GM23338 (cell line): ENCODE data around the gene GET3. TPM values are rescaled to one million over a fixed set of nuclear protein-coding genes. Genes with fewer than 3 reads are reported as not detected.

Experiments
- ATAC-seq: fragments of 200-7000 bp; cut with Tn5 transposase; 3 replicates; pipeline ENCODE4 v1.9.1; 2020
- DNase-seq: peaks from one replicate; pipeline ENCODE4 v3.0.0-alpha.2; 2015; ENCODE audit warnings: low spot score
- H2AFZ ChIP-seq: fragments of 200-600 bp; sonication (generic); 2 replicates; pipeline ENCODE4 v1.8.0; 2016; ENCODE audit warnings: antibody characterized with exemption, mild to moderate bottlenecking, moderate library complexity
- H3F3A ChIP-seq: fragments of 200-600 bp; sonication (generic); replicated peaks from 2 replicates; pipeline ENCODE4 v1.8.0; 2017; ENCODE audit warnings: antibody characterized with exemption, mixed run types, low read depth
- H3K27ac ChIP-seq: fragments of 200-600 bp; sonication (generic); 2 replicates; pipeline ENCODE4 v1.6.1; 2016; ENCODE audit warnings: low read depth
- H3K27me3 ChIP-seq: fragments of 200-600 bp; sonication (generic); 2 replicates; pipeline ENCODE4 v1.8.0; 2016; ENCODE audit warnings: mild to moderate bottlenecking, mixed run types, moderate library complexity; ENCODE audit not compliant: insufficient read depth
- H3K36me3 ChIP-seq: fragments of 200-600 bp; sonication (generic); 2 replicates; pipeline ENCODE4 v1.8.0; 2016; ENCODE audit warnings: mild to moderate bottlenecking; ENCODE audit not compliant: insufficient read depth
- H3K4me1 ChIP-seq: fragments of 200-600 bp; sonication (generic); 2 replicates; pipeline ENCODE4 v1.8.0; 2016; ENCODE audit warnings: mild to moderate bottlenecking, moderate library complexity; ENCODE audit not compliant: insufficient read depth
- H3K4me2 ChIP-seq: fragments of 200-600 bp; sonication (generic); 2 replicates; pipeline ENCODE4 v1.7.1; 2017; ENCODE audit warnings: mixed run types
- H3K4me3 ChIP-seq: fragments of 200-600 bp; sonication (generic); 2 replicates; pipeline ENCODE4 v1.6.1; 2016; ENCODE audit warnings: mixed run types
- H3K79me2 ChIP-seq: fragments of 200-600 bp; sonication (generic); replicated peaks from 2 replicates; pipeline ENCODE4 v1.8.0; 2017; ENCODE audit warnings: mild to moderate bottlenecking; ENCODE audit not compliant: insufficient read depth
- H3K9me2 ChIP-seq: fragments of 200-600 bp; sonication (generic); 2 replicates; pipeline ENCODE4 v1.8.0; 2017; ENCODE audit not compliant: insufficient read depth
- H4K20me1 ChIP-seq: fragments of 200-600 bp; sonication (generic); replicated peaks from 2 replicates; pipeline ENCODE4 v1.8.0; 2017; ENCODE audit warnings: mild to moderate bottlenecking; ENCODE audit not compliant: insufficient read depth
- H3K27ac Mint-ChIP-seq: 2 replicates; pipeline ENCODE4 v1.8.0; 2020; ENCODE audit warnings: inconsistent platforms, mild to moderate bottlenecking, moderate library complexity, mixed read lengths
- H3K27me3 Mint-ChIP-seq: 3 replicates; pipeline ENCODE4 v1.8.0; 2022; ENCODE audit warnings: low read depth, mild to moderate bottlenecking, moderate library complexity, mixed read lengths, inconsistent platforms; ENCODE audit not compliant: insufficient read depth, poor library complexity
- H3K36me3 Mint-ChIP-seq: 3 replicates; pipeline ENCODE4 v1.8.0; 2021; ENCODE audit warnings: low read depth, mild to moderate bottlenecking, inconsistent platforms, moderate library complexity, mixed read lengths
- H3K4me1 Mint-ChIP-seq: 3 replicates; pipeline ENCODE4 v1.8.0; 2020; ENCODE audit warnings: mild to moderate bottlenecking, inconsistent platforms, mixed read lengths
- H3K4me3 Mint-ChIP-seq: 3 replicates; pipeline ENCODE4 v1.8.0; 2021; ENCODE audit warnings: moderate library complexity, mild to moderate bottlenecking, inconsistent platforms, mixed read lengths
- H3K9me3 Mint-ChIP-seq: 3 replicates; pipeline ENCODE4 v1.8.0; 2020; ENCODE audit warnings: moderate library complexity, mild to moderate bottlenecking, inconsistent platforms, mixed read lengths
- CREB1 ChIP-seq: fragments of 250-450 bp; sonication (Bioruptor Pico); IDR thresholded peaks from 2 replicates; pipeline ENCODE4 v1.5.0; 2020; ENCODE audit warnings: low read depth, mild to moderate bottlenecking, moderate library complexity
- EZH2phosphoT487 ChIP-seq: fragments of 200-600 bp; sonication (generic); IDR thresholded peaks from one replicate; pipeline ENCODE4 v1.8.1; 2018; ENCODE audit warnings: antibody characterized with exemption; ENCODE audit not compliant: unreplicated experiment
- POLR2AphosphoS5 ChIP-seq: IDR thresholded peaks from 2 replicates; pipeline ENCODE4 v1.6.1; 2016; ENCODE audit warnings: antibody characterized with exemption, low read depth
- STAT1 ChIP-seq: IDR thresholded peaks from one replicate; pipeline ENCODE4 v1.6.1; 2016; ENCODE audit warnings: antibody characterized with exemption; ENCODE audit not compliant: unreplicated experiment
- polyA plus RNA-seq: library from polyadenylated mRNA; unstranded; fragments of >200 nt; fragmentation: Nextera tagmentation; extraction: Ambion mirVana; gene quantifications from 2 replicates; pipeline ENCODE4 v1.2.1, GENCODE V29; 2016
- total RNA-seq: library from RNA; depleted of rRNA; stranded (reverse); fragments of >200 nt; shearing (Covaris generic); gene quantifications from 2 replicates; pipeline ENCODE4 v1.2.3, GENCODE V29; 2014
- TF ChIP-seq, protein P1 (sequence below): fragments of 250-450 bp; sonication (Bioruptor Pico); IDR thresholded peaks from 2 replicates; pipeline ENCODE4 v1.5.0; 2020; ENCODE audit warnings: mild to moderate bottlenecking, moderate library complexity
- TF ChIP-seq, protein P2 (sequence below): IDR thresholded peaks from 2 replicates; pipeline ENCODE4 v1.6.1; 2016; ENCODE audit warnings: antibody characterized with exemption
- TF ChIP-seq, protein P3 (sequence below), 2 experiments: fragments of 200-600 bp in 1 of 2; sonication (generic) in 1 of 2; conservative IDR thresholded peaks; 2 replicates each; pipeline versions ENCODE4 v1.5.1 to v1.6.1; 2016 to 2017; ENCODE audit warnings: antibody characterized with exemption in 2 of 2, low read depth in 2 of 2, mild to moderate bottlenecking in 2 of 2, moderate library complexity in 1 of 2

Gene GET3
- total and polyA plus RNA-seq, 2 experiments from 2014 or later: 90.4 to 109 TPM

DNA sequence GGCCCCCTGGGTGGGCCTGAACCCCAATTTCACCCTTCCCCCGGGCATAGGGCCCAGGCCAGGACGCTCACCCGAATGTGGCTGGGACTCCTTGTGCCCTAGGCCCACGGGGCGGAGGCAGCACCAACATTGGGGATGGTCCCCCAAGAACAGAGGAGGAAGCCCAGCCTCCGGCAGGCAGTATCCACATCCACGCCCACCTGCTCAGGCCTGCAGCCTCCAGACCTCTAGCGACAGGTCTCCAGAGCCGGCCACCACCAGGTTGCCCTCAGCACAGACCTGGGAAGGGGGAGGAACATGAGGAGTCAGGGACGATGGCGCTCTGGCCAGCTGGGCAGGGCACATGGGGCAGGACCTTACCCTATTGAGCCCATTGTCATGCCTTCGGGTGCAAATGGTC, 48.3 kb upstream of the GET3 start (continued):
- TF ChIP-seq, protein P1, sequence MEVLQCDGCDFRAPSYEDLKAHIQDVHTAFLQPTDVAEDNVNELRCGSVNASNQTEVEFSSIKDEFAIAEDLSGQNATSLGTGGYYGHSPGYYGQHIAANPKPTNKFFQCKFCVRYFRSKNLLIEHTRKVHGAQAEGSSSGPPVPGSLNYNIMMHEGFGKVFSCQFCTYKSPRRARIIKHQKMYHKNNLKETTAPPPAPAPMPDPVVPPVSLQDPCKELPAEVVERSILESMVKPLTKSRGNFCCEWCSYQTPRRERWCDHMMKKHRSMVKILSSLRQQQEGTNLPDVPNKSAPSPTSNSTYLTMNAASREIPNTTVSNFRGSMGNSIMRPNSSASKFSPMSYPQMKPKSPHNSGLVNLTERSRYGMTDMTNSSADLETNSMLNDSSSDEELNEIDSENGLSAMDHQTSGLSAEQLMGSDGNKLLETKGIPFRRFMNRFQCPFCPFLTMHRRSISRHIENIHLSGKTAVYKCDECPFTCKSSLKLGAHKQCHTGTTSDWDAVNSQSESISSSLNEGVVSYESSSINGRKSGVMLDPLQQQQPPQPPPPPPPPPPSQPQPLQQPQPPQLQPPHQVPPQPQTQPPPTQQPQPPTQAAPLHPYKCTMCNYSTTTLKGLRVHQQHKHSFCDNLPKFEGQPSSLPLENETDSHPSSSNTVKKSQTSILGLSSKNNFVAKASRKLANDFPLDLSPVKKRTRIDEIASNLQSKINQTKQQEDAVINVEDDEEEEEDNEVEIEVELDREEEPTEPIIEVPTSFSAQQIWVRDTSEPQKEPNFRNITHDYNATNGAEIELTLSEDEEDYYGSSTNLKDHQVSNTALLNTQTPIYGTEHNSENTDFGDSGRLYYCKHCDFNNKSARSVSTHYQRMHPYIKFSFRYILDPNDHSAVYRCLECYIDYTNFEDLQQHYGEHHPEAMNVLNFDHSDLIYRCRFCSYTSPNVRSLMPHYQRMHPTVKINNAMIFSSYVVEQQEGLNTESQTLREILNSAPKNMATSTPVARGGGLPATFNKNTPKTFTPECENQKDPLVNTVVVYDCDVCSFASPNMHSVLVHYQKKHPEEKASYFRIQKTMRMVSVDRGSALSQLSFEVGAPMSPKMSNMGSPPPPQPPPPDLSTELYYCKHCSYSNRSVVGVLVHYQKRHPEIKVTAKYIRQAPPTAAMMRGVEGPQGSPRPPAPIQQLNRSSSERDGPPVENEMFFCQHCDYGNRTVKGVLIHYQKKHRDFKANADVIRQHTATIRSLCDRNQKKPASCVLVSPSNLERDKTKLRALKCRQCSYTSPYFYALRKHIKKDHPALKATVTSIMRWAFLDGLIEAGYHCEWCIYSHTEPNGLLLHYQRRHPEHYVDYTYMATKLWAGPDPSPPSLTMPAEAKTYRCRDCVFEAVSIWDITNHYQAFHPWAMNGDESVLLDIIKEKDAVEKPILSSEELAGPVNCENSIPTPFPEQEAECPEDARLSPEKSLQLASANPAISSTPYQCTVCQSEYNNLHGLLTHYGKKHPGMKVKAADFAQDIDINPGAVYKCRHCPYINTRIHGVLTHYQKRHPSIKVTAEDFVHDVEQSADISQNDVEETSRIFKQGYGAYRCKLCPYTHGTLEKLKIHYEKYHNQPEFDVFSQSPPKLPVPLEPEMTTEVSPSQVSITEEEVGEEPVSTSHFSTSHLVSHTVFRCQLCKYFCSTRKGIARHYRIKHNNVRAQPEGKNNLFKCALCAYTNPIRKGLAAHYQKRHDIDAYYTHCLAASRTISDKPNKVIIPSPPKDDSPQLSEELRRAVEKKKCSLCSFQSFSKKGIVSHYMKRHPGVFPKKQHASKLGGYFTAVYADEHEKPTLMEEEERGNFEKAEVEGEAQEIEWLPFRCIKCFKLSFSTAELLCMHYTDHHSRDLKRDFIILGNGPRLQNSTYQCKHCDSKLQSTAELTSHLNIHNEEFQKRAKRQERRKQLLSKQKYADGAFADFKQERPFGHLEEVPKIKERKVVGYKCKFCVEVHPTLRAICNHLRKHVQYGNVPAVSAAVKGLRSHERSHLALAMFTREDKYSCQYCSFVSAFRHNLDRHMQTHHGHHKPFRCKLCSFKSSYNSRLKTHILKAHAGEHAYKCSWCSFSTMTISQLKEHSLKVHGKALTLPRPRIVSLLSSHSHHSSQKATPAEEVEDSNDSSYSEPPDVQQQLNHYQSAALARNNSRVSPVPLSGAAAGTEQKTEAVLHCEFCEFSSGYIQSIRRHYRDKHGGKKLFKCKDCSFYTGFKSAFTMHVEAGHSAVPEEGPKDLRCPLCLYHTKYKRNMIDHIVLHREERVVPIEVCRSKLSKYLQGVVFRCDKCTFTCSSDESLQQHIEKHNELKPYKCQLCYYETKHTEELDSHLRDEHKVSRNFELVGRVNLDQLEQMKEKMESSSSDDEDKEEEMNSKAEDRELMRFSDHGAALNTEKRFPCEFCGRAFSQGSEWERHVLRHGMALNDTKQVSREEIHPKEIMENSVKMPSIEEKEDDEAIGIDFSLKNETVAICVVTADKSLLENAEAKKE: no peak
- TF ChIP-seq POLR2AphosphoS5 (no peak), CREB1 (no peak), STAT1 (no peak)
- TF ChIP-seq, protein P2, sequence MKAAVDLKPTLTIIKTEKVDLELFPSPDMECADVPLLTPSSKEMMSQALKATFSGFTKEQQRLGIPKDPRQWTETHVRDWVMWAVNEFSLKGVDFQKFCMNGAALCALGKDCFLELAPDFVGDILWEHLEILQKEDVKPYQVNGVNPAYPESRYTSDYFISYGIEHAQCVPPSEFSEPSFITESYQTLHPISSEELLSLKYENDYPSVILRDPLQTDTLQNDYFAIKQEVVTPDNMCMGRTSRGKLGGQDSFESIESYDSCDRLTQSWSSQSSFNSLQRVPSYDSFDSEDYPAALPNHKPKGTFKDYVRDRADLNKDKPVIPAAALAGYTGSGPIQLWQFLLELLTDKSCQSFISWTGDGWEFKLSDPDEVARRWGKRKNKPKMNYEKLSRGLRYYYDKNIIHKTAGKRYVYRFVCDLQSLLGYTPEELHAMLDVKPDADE: no peak
- TF ChIP-seq, protein P3, sequence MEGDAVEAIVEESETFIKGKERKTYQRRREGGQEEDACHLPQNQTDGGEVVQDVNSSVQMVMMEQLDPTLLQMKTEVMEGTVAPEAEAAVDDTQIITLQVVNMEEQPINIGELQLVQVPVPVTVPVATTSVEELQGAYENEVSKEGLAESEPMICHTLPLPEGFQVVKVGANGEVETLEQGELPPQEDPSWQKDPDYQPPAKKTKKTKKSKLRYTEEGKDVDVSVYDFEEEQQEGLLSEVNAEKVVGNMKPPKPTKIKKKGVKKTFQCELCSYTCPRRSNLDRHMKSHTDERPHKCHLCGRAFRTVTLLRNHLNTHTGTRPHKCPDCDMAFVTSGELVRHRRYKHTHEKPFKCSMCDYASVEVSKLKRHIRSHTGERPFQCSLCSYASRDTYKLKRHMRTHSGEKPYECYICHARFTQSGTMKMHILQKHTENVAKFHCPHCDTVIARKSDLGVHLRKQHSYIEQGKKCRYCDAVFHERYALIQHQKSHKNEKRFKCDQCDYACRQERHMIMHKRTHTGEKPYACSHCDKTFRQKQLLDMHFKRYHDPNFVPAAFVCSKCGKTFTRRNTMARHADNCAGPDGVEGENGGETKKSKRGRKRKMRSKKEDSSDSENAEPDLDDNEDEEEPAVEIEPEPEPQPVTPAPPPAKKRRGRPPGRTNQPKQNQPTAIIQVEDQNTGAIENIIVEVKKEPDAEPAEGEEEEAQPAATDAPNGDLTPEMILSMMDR (conservative IDR thresholded peaks at IDR 0.05; ENCODE audit: low read depth in 2 of 2): no peak

DNA sequence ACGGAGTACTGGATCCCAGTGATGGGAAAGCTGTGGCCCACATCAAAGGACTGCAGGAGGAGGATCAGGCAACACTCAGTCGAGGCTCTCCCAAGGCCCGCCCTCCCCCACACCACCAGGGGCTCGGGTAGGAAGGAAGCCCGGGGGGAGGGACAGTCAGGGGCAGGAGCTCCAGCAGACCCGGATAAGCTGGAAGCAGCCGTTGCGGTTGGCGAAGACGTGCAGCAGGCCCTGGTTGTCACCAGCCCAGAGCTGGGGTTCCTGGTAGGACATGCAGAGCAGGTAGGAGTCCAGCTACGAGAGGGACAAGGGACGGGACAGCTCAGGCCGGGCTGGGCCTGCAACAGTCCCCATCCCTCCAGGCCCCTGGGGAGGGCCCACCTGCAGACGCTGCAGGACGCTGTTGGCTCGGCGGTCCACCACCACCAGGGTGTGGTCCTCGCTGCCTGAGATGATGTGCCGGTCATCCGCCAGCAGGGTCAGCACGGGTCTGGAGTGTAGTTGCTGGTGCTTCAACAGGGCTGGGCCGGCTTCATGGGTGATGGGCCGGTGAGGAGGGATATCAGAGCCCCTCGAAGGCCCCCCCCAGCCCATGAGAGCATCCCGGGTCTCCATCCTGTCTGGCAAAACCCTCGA, 47.6 kb upstream of the GET3 start:
- no peaks in the 10 kb centered on the region for H3K4me1 Mint-ChIP-seq
- Histone ChIP-seq H3K4me1 (no peaks in the 10 kb centered on the region), H3K36me3 (no peaks in the 10 kb centered on the region), H2AFZ (no peak overlapping the region), H3F3A (no peaks in the 10 kb centered on the region), H3K9me2 (no peaks in the 10 kb centered on the region), H3K4me3 (no peak overlapping the region), H4K20me1 (no peaks in the 10 kb centered on the region), H3K27me3 (no peaks in the 10 kb centered on the region), H3K79me2 (no peaks in the 10 kb centered on the region), H3K4me2 (no peak overlapping the region), H3K27ac (no peak overlapping the region)
- ATAC-seq (no peak), DNase-seq (no peak)
- peaks cover 16% of the 10 kb centered on the region for H3K27me3 Mint-ChIP-seq
- H3K36me3 Mint-ChIP-seq: no peaks in the 10 kb centered on the region; the same call in 2 of the 3 replicates
- no peak overlapping the region for H3K4me3 Mint-ChIP-seq
- H3K27ac Mint-ChIP-seq: no peak overlapping the region
- H3K9me3 Mint-ChIP-seq: no peaks in the 10 kb centered on the region
- TF ChIP-seq STAT1 (no peak), CREB1 (no peak), EZH2phosphoT487 (no peak)
